Vagina (tissue), 2 donors: Measurements from ENCODE around the gene LGMN. TPM values are rescaled to one million over a fixed set of nuclear protein-coding genes. Genes with fewer than 3 reads are reported as not detected.

Experiments
- DNase-seq, 2 donors: peaks; one replicate each; pipeline ENCODE4 v3.0.0-alpha.2; 2017; ENCODE audit errors: extremely low spot score in 2 of 2
- H3K27ac ChIP-seq: fragments of 200-600 bp; sonication (generic); one replicate; pipeline ENCODE4 v1.5.1; 2019
- H3K27me3 ChIP-seq: fragments of 200-600 bp; sonication (generic); one replicate; pipeline ENCODE4 v1.5.1; 2019
- H3K36me3 ChIP-seq, 2 donors: fragments of 200-600 bp; sonication (generic); one replicate each; pipeline ENCODE4 v1.5.1; 2017 to 2019
- H3K4me1 ChIP-seq: fragments of 200-600 bp; sonication (generic); one replicate; pipeline ENCODE4 v1.5.1; 2019
- H3K4me3 ChIP-seq, 2 donors: fragments of 200-600 bp; sonication (generic); 1 replicate in 1 of 2; 2 replicates in 1 of 2; pipeline ENCODE4 v1.5.1; 2016 to 2019
- H3K9me3 ChIP-seq: fragments of 200-600 bp; sonication (generic); one replicate; pipeline ENCODE4 v1.5.1; 2019
- POLR2A ChIP-seq, 2 donors: fragments of 450-650 bp; IDR thresholded peaks; one replicate each; pipeline ENCODE4 v1.6.1; 2017; ENCODE audit warnings: antibody characterized with exemption in 2 of 2, mild to moderate bottlenecking in 2 of 2, moderate library complexity in 2 of 2
- POLR2AphosphoS5 ChIP-seq, 2 donors: sonication (generic); formaldehyde crosslinking; IDR thresholded peaks; one replicate each; pipeline ENCODE4 v1.9.0; 2017; ENCODE audit warnings: antibody characterized with exemption in 2 of 2, mild to moderate bottlenecking in 2 of 2, low read depth in 1 of 2; ENCODE audit not compliant: insufficient read depth in 1 of 2
- intact Hi-C: fragments of 100-400 bp; cut with DNase I; formaldehyde crosslinking; loops from one replicate; pipeline ENCODE4 v1.15.1; 2023
- total RNA-seq: library from RNA; depleted of rRNA; stranded (reverse); fragments of >200 nt; gene quantifications from one replicate; pipeline ENCODE4 v1.2.3, GENCODE V29; 2016
- TF ChIP-seq, protein P1 (sequence below), 3 experiments: fragments of 450-650 bp in 2 of 3; fragments of 200-600 bp in 1 of 3; sonication (generic) in 1 of 3; IDR thresholded peaks; one replicate each; pipeline ENCODE4 v1.5.1; 2017 to 2019; ENCODE audit warnings: antibody characterized with exemption in 3 of 3, mild to moderate bottlenecking in 2 of 3, moderate library complexity in 2 of 3

LGMN gene
- total RNA-seq, 1 donor from 2014 or later = 61.6 TPM

DNA sequence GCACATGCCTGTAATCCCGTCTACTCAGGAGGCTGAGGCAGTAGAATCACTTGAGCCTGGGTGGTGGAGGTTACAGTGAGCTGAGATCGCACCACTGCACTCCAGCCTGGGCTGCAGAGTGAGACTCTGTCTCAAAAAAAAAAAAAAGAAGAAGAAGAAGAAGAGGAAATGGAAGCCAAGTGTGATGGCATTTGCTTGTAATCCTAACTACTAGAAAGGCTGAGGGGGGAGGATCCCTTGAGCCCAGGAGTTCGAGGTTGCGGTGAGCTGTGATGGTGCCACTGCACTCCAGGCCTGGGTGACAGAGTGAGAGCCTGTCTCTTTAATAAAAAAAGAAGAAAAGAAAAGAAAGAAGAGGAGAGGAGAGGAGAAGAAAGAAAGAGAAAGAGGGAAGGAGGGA lies 52.1 kb downstream of the LGMN start:
- H3K27ac ChIP-seq = no peak overlapping the region
- DNase-seq = no peak
- intact Hi-C loops = no loop called here
- TF ChIP-seq POLR2AphosphoS5 (IDR thresholded peaks at IDR 0.05; ENCODE audit: insufficient read depth in 1 of 2, low read depth in 1 of 2) = no peak
- TF ChIP-seq POLR2A (IDR thresholded peaks at IDR 0.05) = no peak
- TF ChIP-seq, protein P1, sequence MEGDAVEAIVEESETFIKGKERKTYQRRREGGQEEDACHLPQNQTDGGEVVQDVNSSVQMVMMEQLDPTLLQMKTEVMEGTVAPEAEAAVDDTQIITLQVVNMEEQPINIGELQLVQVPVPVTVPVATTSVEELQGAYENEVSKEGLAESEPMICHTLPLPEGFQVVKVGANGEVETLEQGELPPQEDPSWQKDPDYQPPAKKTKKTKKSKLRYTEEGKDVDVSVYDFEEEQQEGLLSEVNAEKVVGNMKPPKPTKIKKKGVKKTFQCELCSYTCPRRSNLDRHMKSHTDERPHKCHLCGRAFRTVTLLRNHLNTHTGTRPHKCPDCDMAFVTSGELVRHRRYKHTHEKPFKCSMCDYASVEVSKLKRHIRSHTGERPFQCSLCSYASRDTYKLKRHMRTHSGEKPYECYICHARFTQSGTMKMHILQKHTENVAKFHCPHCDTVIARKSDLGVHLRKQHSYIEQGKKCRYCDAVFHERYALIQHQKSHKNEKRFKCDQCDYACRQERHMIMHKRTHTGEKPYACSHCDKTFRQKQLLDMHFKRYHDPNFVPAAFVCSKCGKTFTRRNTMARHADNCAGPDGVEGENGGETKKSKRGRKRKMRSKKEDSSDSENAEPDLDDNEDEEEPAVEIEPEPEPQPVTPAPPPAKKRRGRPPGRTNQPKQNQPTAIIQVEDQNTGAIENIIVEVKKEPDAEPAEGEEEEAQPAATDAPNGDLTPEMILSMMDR (IDR thresholded peaks at IDR 0.05) = no peak
- H3K9me3 ChIP-seq = no peaks in the 10 kb centered on the region
- H3K27me3 ChIP-seq = no peaks in the 10 kb centered on the region
- H3K4me3 ChIP-seq = no peak overlapping the region
- H3K36me3 ChIP-seq = no peaks in the 10 kb centered on the region
- peaks cover 18% of the 10 kb centered on the region for H3K4me1 ChIP-seq

DNA sequence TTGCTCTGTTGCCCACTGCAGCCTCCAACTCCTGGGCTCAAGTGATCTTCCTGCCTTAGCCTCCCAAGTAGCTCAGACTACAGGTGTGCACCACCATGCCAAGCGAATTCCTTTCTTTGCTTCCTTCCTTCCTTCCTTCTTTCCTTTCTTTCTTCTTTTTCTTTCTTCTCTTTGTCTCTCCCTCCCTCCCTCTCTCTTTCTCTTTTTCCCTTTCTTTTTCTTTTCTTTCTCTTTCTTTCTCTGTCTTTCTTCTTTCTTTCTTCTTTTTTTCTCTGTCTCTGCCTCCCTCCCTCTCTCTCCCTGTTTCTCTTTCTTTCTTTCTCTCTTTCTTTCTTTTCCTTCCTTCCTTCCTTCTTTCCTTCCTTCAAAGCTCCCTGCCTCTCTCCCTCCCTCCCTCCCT lies 52.9 kb downstream of the LGMN start:
- Histone ChIP-seq H3K27ac (no peak overlapping the region), H3K4me1 (peaks cover 18% of the 10 kb centered on the region), H3K9me3 (no peaks in the 10 kb centered on the region), H3K4me3 (no peak overlapping the region), H3K27me3 (no peaks in the 10 kb centered on the region), H3K36me3 (no peaks in the 10 kb centered on the region)
- intact Hi-C loops = no loop called here
- TF ChIP-seq POLR2A (IDR thresholded peaks at IDR 0.05) = no peak
- TF ChIP-seq, protein P1 (IDR thresholded peaks at IDR 0.05) = no peak
- no peak for TF ChIP-seq POLR2AphosphoS5 (IDR thresholded peaks at IDR 0.05; ENCODE audit: insufficient read depth in 1 of 2, low read depth in 1 of 2)
- DNase-seq = no peak

DNA sequence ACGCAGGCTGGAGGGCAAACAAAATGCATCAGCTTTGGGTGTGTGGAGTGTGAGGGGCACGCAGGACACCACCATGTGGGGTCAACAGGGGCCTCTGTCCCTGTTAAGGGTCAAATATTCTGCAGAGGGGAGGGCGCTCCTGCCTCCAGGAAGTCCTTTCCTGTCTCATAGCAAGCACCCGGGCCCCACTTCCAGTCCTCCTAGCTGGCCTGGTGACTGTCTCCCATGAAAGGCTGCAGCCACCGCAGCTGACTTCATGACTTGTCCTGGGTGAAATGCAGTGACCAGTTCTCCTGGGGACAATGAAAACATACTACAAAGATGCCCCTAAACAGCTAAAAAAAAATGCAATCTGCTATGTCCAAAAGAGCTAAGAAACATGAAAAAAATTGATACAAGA lies 53.6 kb downstream of the LGMN start:
- intact Hi-C loops = no loop called here
- H3K36me3 ChIP-seq = no peaks in the 10 kb centered on the region

DNA sequence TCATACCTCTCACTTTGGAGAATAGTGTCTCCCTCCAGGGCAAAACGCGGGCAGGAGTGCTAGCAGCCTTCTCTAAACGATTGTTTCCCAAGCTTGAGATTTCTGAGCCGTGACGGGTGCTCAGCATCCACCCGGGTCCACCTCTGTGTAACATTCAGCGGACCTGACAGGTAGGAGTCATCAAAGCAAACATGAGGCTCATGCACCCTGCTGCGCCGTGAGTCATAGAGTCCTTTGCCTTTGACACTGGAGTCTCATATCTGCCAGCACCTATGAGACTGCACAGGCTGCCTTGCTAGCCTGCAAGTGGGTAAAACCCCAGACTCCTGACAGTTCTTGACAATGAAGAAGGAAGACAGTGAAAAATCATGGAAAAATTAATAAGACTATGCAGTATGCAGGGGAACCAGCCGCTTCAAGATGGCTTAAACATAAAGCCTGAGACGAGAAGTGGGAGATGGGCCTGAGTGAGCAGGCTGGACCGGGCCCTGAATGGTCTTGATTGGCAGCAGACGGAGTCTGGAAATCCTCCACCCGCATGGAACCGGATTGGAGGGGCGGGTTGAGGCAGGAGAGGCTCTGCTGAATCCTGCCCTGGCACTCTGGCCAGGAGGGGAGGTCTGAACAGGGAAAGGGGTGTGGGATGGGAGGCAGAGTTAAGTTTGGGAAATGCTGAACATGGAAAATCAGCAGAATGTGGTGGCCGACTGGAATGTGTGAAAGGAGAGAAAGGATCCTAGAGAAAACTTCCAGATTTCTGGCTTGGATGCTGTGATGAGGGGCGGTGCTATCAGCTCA lies 54.2 kb downstream of the LGMN start:
- intact Hi-C loops = no loop called here
- H3K4me3 ChIP-seq = no peak overlapping the region
- no peaks in the 10 kb centered on the region for H3K27me3 ChIP-seq
- peaks cover 18% of the 10 kb centered on the region for H3K4me1 ChIP-seq
- no peaks in the 10 kb centered on the region for H3K36me3 ChIP-seq
- TF ChIP-seq, protein P1 (IDR thresholded peaks at IDR 0.05) = no peak
- no peak for TF ChIP-seq POLR2A (IDR thresholded peaks at IDR 0.05)
- no peaks in the 10 kb centered on the region for H3K9me3 ChIP-seq
- no peak for DNase-seq
- no peak overlapping the region for H3K27ac ChIP-seq

More for the DNA sequence above, 53.6 kb downstream of the LGMN start:
- no peaks in the 10 kb centered on the region for H3K27me3 ChIP-seq
- DNase-seq = no peak
- H3K9me3 ChIP-seq = no peaks in the 10 kb centered on the region
- H3K27ac ChIP-seq = no peak overlapping the region
- no peak overlapping the region for H3K4me3 ChIP-seq
- TF ChIP-seq, protein P1 (IDR thresholded peaks at IDR 0.05) = no peak
- TF ChIP-seq POLR2A (IDR thresholded peaks at IDR 0.05) = no peak
- no peak for TF ChIP-seq POLR2AphosphoS5 (IDR thresholded peaks at IDR 0.05; ENCODE audit: insufficient read depth in 1 of 2, low read depth in 1 of 2)
- H3K4me1 ChIP-seq = peaks cover 18% of the 10 kb centered on the region

DNA sequence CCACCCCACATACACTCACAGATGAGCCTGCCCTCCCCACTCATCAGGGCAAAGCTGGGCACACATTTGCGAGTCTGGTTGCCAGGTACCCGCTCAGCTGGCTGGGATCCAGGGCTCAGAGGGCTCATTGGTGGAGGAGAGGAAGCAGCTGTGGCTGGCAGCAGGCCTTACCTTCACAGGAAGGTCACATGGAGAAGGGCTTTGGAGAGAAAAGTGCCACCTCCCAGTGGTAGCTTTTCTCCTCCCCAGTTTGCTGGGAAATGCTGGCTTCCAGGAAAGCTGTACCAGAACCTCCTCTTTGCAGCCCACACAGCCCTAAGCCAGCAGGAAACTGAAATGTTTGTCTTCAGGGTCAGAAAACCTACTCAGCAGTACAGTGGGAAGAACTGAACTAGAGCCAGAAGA lies 55.6 kb downstream of the LGMN start:
- Histone ChIP-seq H3K9me3 (no peaks in the 10 kb centered on the region), H3K27me3 (no peaks in the 10 kb centered on the region), H3K36me3 (no peaks in the 10 kb centered on the region), H3K4me1 (peaks cover 18% of the 10 kb centered on the region), H3K4me3 (no peak overlapping the region), H3K27ac (no peak overlapping the region)
- intact Hi-C loops = no loop called here
- DNase-seq = no peak
- TF ChIP-seq, protein P1 (IDR thresholded peaks at IDR 0.05) = no peak
- TF ChIP-seq POLR2AphosphoS5 (IDR thresholded peaks at IDR 0.05; ENCODE audit: insufficient read depth in 1 of 2, low read depth in 1 of 2) = peak in 1 of 2 donors; percentile 15
